ENCODE data around the gene SNX10.

- TF ChIP-seq CTCF (IDR thresholded peaks at IDR 0.05) (no peak), POLR2AphosphoS5 (IDR thresholded peaks at IDR 0.05; ENCODE audit: insufficient read depth in 1 of 2, low read depth in 1 of 2) (no peak)
Measured at GRCh38 chr7:26372249-26372648, 80.6 kb downstream of the SNX10 start.
